Measurements from ENCODE around the gene MYOG. TPM values are rescaled to one million over a fixed set of nuclear protein-coding genes. Genes with fewer than 3 reads are reported as not detected.

The MYOG gene
- total and polyA plus RNA-seq, 2 experiments from 2014 or later: not detected

GRCh38 chr1:203112475-203112874 lies 26.7 kb upstream of the MYOG start:
- Mint-ChIP-seq H3K27ac (no peak overlapping the region), H3K9me3 (no peaks in the 10 kb centered on the region), H3K27me3 (ENCODE audit: insufficient read depth, low read depth, poor library complexity) (peaks cover 11% of the 10 kb centered on the region), H3K36me3 (ENCODE audit: low read depth) (no peaks in the 10 kb centered on the region), H3K4me1 (peaks cover 6% of the 10 kb centered on the region; the same call in 1 of the 3 replicates), H3K4me3 (no peak overlapping the region)
- no peak for ATAC-seq
- Histone ChIP-seq H3K36me3 (ENCODE audit: insufficient read depth) (no peaks in the 10 kb centered on the region), H3F3A (replicated peaks; ENCODE audit: low read depth) (no peaks in the 10 kb centered on the region), H3K9me2 (ENCODE audit: insufficient read depth) (no peaks in the 10 kb centered on the region), H3K4me2 (no peak overlapping the region), H3K4me1 (ENCODE audit: insufficient read depth) (no peaks in the 10 kb centered on the region), H2AFZ (no peak overlapping the region), H3K27ac (ENCODE audit: low read depth) (no peak overlapping the region), H3K79me2 (replicated peaks; ENCODE audit: insufficient read depth) (no peaks in the 10 kb centered on the region), H3K27me3 (ENCODE audit: insufficient read depth) (peaks cover 10% of the 10 kb centered on the region), H4K20me1 (replicated peaks; ENCODE audit: insufficient read depth) (no peaks in the 10 kb centered on the region), H3K4me3 (no peak overlapping the region)
- no peak for DNase-seq (ENCODE audit: low spot score)
- TF ChIP-seq ZNF114 (CRISPR knock-in tag; IDR thresholded peaks at IDR 0.05) (no peak), NANOG (IDR thresholded peaks at IDR 0.05; ENCODE audit: borderline replicate concordance) (no peak), EZH2phosphoT487 (IDR thresholded peaks at IDR 0.05; ENCODE audit: unreplicated experiment) (no peak), ETS1 (IDR thresholded peaks at IDR 0.05) (no peak), ZNF462 (CRISPR knock-in tag; IDR thresholded peaks at IDR 0.05) (no peak), CTCF (conservative IDR thresholded peaks at IDR 0.05; ENCODE audit: low read depth in 2 of 2) (no peak), JUNB (IDR thresholded peaks at IDR 0.05; ENCODE audit: unreplicated experiment) (no peak), REST (IDR thresholded peaks at IDR 0.05; ENCODE audit: unreplicated experiment) (no peak), POLR2AphosphoS5 (IDR thresholded peaks at IDR 0.05; ENCODE audit: low read depth) (no peak), CREB1 (CRISPR knock-in tag; IDR thresholded peaks at IDR 0.05; ENCODE audit: low read depth) (no peak), EZH2 (IDR thresholded peaks at IDR 0.05; ENCODE audit: low read depth, unreplicated experiment) (no peak), ZNF331 (CRISPR knock-in tag; IDR thresholded peaks at IDR 0.05; ENCODE audit: low read depth) (no peak), STAT1 (IDR thresholded peaks at IDR 0.05; ENCODE audit: unreplicated experiment) (no peak)
